ENCODE measurements around the gene BCL11A. TPM values are rescaled to one million over a fixed set of nuclear protein-coding genes. Genes with fewer than 3 reads are reported as not detected.
A peak's percentile ranks its signal among the peaks of the same experiment; 100 is the strongest.

The BCL11A gene
- total RNA-seq, 1 donor from 2014 or later = 27.1 TPM

DNA sequence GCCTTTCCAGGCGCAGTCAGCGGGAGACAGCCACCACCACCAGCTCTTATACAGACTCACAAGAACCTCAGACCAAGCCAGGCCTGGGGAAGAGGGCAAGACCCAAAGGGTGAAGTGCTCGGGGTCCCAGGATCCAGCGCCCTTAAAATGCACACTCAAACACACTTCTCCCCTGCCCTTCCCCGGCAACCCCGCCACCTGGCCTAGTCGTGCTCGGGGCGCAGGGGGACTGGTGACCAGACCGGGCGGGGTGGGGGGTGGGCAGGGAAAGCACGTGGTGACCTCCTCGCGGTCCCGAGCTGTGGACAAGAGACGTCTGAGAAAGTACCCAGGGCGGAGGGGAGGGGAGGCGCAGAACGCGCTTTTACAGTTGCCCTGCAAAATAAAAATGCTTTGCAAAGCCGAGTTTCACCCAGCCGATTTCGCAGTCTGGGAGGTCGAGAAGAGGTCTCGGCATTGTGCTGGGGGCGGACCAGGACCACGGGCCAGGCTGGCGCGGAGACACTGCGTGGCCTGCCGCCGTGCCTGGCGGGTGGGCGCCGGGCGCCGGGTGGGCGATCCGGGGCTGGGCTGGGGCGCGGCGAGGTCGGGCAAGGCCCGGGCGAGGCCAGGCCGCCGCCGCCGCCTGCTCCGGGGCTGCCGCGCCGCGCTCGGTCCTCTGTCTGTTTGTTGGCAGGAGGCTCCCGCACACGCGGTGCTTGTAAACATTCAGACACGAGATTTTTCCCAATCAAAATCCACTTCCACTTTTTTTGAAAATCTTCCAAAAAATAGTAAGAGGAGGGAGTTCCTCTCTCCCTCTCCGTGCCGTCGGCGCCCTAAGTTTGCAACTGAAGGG, 2.0 kb downstream of the BCL11A start:
- Histone ChIP-seq H3K4me3 (peak overlapping the region; percentile 73), H3K27me3 (ENCODE audit: low read depth) (peaks cover 99% of the 10 kb centered on the region), H3K9me3 (replicated peaks) (no peaks in the 10 kb centered on the region), H3K36me3 (no peaks in the 10 kb centered on the region), H3K4me1 (peaks cover 72% of the 10 kb centered on the region), H3K27ac (replicated peaks) (peak overlapping the region; percentile 87)
- TF ChIP-seq, protein P1, sequence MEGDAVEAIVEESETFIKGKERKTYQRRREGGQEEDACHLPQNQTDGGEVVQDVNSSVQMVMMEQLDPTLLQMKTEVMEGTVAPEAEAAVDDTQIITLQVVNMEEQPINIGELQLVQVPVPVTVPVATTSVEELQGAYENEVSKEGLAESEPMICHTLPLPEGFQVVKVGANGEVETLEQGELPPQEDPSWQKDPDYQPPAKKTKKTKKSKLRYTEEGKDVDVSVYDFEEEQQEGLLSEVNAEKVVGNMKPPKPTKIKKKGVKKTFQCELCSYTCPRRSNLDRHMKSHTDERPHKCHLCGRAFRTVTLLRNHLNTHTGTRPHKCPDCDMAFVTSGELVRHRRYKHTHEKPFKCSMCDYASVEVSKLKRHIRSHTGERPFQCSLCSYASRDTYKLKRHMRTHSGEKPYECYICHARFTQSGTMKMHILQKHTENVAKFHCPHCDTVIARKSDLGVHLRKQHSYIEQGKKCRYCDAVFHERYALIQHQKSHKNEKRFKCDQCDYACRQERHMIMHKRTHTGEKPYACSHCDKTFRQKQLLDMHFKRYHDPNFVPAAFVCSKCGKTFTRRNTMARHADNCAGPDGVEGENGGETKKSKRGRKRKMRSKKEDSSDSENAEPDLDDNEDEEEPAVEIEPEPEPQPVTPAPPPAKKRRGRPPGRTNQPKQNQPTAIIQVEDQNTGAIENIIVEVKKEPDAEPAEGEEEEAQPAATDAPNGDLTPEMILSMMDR (IDR thresholded peaks at IDR 0.05; ENCODE audit: borderline replicate concordance) = no peak
- intact Hi-C loops (cut with micrococcal nuclease) = loop anchor here (5.0 kb wide), 1 partner anchor 214 kb away; no protein-coding TSS in a partner anchor
- DNase-seq = no peak

GRCh38 chr2:60550984-60551239, 2.5 kb downstream of the BCL11A start:
- no peak for DNase-seq
- peaks cover 99% of the 10 kb centered on the region for H3K27me3 ChIP-seq (ENCODE audit: low read depth)
- H3K4me1 ChIP-seq = peaks cover 69% of the 10 kb centered on the region
- TF ChIP-seq, protein P1 (IDR thresholded peaks at IDR 0.05; ENCODE audit: borderline replicate concordance) = no peak
- H3K36me3 ChIP-seq = no peaks in the 10 kb centered on the region
- intact Hi-C loops (cut with micrococcal nuclease) = loop anchor here (5.0 kb wide), 1 partner anchor 214 kb away; no protein-coding TSS in a partner anchor
- H3K4me3 ChIP-seq = peak overlapping the region; percentile 73
- peak overlapping the region; percentile 87 for H3K27ac ChIP-seq (replicated peaks)
- H3K9me3 ChIP-seq (replicated peaks) = no peaks in the 10 kb centered on the region

- peak; percentile 66 for DNase-seq
- Histone ChIP-seq H3K4me3 (peak overlapping the region; percentile 73), H3K36me3 (no peaks in the 10 kb centered on the region)
These were observed 3.1 kb downstream of the BCL11A start for GRCh38 chr2:60550178-60550983.

DNA sequence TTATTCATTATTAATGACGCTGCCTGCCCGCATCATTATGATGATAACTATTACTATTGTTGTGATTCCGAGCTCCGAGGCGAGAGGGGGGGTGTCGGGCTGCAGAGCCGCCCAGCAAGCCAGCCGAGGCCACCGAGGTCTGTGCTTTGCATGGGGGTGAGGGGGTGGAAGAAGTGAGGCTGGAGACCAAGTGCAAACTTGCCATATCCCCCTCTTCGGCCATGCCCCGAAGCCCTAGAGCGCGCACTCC, 3.6 kb downstream of the BCL11A start:
- Histone ChIP-seq H3K27me3 (ENCODE audit: low read depth) (peaks cover 99% of the 10 kb centered on the region), H3K4me3 (peak overlapping the region; percentile 73), H3K27ac (replicated peaks) (peak overlapping the region; percentile 87), H3K4me1 (peaks cover 66% of the 10 kb centered on the region), H3K36me3 (no peaks in the 10 kb centered on the region), H3K9me3 (replicated peaks) (no peaks in the 10 kb centered on the region)
- TF ChIP-seq, protein P1 (IDR thresholded peaks at IDR 0.05; ENCODE audit: borderline replicate concordance) = no peak
- intact Hi-C loops (cut with micrococcal nuclease) = loop anchor here (5.0 kb wide), 1 partner anchor 213 kb away; no protein-coding TSS in a partner anchor
- no peak for DNase-seq

More at GRCh38 chr2:60550178-60550983, 3.1 kb downstream of the BCL11A start:
- Histone ChIP-seq H3K4me1 (peaks cover 67% of the 10 kb centered on the region), H3K9me3 (replicated peaks) (no peaks in the 10 kb centered on the region), H3K27ac (replicated peaks) (peak overlapping the region; percentile 87), H3K27me3 (ENCODE audit: low read depth) (peaks cover 99% of the 10 kb centered on the region)
- intact Hi-C loops (cut with micrococcal nuclease) = loop anchor here (5.0 kb wide), 1 partner anchor 213 kb away; no protein-coding TSS in a partner anchor
- TF ChIP-seq, protein P1 (IDR thresholded peaks at IDR 0.05; ENCODE audit: borderline replicate concordance) = peak; percentile 65

DNA sequence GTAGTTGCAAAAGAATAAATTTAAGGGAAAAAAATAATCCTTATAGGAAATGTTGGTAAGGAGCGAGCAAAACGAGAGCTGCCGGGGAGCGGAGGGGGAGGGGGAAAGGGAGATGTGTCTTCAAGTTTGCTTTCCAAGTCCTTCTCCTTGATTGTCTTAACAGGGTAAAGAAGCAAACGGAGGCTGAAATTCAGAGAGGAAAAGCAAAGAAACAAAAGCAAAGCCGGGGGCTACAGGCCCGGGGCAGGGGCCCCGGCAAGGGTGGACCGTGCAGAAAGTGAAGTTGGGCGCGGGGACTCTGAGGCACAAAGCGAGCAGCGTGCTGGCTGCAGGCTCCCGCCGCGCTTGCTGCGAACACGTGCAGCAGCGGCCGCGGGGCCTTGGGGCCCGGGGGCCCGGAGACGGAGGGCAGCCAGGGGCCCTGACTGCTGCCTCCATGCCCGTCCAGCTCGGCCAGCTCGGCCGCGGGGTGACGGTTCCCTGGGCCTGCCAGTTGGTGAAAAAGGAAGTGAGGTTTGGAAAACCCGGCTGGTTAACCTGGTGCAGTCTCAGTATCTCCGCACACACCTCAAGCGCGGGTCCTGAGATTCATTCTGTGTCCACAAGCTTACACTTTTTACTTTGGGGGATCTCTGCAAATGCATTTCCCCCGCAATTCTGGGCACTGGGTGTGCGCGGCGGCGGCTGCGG, 4.1 kb downstream of the BCL11A start:
- DNase-seq = peak; percentile 29
- H3K9me3 ChIP-seq (replicated peaks) = no peaks in the 10 kb centered on the region
- peak overlapping the region; percentile 73 for H3K4me3 ChIP-seq
- TF ChIP-seq, protein P1 (IDR thresholded peaks at IDR 0.05; ENCODE audit: borderline replicate concordance) = no peak
- peaks cover 99% of the 10 kb centered on the region for H3K27me3 ChIP-seq (ENCODE audit: low read depth)
- peaks cover 66% of the 10 kb centered on the region for H3K4me1 ChIP-seq
- intact Hi-C loops (cut with micrococcal nuclease) = no loop called here
- H3K36me3 ChIP-seq = no peaks in the 10 kb centered on the region
- H3K27ac ChIP-seq (replicated peaks) = peak overlapping the region; percentile 87

Data from left ventricle myocardium inferior (tissue), 1 donor.